Measurements from ENCODE around the gene FAF1.
"Not testable (repeated sequence)": the region's sequence is repeated elsewhere in the genome, so short reads cannot be mapped to it uniquely, and the experiment has no call there.

GRCh38 chr1:50907610-50908009 lies 52.5 kb downstream of the FAF1 start:
- not testable (repeated sequence) for TF ChIP-seq CTCF (IDR thresholded peaks at IDR 0.05); EP300 (IDR thresholded peaks at IDR 0.05; ENCODE audit: low read depth); POLR2AphosphoS5 (IDR thresholded peaks at IDR 0.05)

Measured in transverse colon (tissue), 4 donors.